GM10266 (cell line): ENCODE data around the gene SLC6A3.

Experiments
- DNase-seq: peaks from one replicate; pipeline ENCODE4 v3.0.0; 2012; ENCODE audit errors: extremely low spot score
- TF ChIP-seq, protein P1 (sequence below): IDR thresholded peaks from 2 replicates; pipeline ENCODE4 v1.5.1; 2012; ENCODE audit warnings: mild to moderate bottlenecking, low read depth; ENCODE audit not compliant: control insufficient read depth, insufficient read depth; ENCODE audit errors: missing control alignments

Gene SLC6A3

DNA sequence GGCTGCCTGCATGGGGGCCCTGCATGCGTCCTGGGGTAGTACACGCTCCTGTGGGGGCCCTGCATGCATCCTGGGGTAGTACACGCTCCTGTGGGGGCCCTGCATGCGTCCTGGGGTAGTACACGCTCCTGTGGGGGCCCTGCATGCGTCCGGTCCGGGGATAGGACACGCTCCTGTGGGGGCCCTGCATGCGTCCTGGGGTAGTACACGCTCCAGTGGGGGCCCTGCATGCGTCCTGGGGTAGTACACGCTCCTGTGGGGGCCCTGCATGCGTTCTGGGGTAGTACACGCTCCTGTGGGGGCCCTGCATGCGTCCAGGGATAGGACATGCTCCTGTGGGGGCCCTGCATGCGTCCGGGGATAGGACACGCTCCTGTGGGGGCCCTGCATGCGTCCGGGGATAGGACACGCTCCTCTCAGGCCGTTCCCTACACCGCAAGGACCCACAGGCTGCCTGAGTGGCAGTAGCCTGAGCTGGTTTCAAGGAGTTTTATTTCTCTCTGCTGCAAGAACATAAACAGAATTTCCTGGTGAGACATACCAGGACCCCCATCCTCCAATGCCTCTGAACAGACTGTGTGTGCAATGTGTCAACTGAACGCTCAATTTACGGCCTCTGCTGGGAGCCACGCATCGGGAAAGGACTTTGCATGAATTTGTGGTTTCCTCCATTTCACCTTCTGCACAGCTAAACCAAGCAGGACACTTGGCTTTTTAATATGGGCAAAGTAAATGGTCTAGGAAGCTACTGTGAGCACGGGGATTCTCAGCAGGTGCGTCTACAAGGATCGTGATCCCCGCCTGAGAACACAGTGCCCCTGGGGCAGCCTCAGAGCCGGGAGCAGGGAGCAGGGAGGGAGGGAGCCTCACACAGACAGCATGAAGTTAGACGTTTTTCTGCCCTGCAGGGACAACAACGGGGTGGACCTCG is 51.4 kb downstream of the SLC6A3 start:
- TF ChIP-seq, protein P1, sequence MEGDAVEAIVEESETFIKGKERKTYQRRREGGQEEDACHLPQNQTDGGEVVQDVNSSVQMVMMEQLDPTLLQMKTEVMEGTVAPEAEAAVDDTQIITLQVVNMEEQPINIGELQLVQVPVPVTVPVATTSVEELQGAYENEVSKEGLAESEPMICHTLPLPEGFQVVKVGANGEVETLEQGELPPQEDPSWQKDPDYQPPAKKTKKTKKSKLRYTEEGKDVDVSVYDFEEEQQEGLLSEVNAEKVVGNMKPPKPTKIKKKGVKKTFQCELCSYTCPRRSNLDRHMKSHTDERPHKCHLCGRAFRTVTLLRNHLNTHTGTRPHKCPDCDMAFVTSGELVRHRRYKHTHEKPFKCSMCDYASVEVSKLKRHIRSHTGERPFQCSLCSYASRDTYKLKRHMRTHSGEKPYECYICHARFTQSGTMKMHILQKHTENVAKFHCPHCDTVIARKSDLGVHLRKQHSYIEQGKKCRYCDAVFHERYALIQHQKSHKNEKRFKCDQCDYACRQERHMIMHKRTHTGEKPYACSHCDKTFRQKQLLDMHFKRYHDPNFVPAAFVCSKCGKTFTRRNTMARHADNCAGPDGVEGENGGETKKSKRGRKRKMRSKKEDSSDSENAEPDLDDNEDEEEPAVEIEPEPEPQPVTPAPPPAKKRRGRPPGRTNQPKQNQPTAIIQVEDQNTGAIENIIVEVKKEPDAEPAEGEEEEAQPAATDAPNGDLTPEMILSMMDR, result no peak

DNA sequence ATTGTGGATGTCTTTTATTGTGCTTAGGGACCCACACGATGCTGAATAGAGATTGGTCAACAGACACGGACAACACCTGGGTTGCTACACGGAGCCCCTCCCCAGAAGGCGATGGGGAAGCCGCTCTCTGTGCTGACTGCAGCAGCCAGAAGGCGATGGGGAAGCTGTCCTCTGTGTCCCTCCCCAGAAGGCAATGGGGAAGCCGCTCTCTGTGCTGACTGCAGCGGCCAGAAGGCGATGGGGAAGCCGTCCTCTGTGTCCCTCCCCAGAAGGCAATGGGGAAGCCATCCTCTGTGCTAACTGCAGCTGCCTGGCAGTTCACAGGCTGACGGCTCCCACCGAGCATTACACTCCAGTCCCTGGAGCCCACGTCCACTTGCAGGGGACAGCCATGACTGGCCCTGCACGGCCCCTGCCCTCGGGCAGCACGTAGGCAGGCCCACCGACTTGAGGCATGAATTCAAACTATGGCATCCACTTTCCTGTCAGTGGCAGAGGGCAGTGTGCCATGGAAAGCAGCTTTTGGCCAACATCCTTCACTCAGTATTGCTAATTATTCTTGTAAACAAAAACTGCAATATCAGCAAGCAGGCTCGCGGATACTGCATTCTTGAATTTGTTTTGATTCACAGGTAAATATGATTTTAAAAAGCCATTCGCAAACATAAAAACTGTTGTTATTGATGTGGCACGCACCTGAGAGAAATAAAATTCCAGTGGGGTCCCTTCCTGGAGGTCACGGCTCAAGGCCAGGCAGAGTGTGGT is 52.3 kb downstream of the SLC6A3 start:
- TF ChIP-seq, protein P1, result no peak
- DNase-seq, result no peak

More for the DNA sequence above, 51.4 kb downstream of the SLC6A3 start:
- DNase-seq, result no peak

DNA sequence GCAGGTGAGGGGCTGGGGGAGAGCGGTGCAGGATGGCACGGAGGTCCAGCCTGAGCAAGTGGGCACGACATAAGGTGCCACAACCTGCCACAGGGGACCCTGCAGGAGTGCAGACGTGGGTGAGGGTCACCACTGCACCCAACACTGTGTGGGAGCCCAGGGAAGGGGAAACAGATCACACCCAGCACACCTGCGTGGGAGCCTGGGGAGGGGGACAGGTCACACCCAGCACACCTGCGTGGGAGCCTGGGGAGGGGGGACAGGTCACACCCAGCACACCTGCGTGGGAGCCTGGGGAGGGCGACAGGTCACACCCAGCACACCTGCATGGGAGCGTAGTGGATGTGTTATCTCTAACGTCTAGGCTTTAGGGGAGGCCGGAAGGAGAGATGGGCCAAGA is 53.0 kb downstream of the SLC6A3 start:
- TF ChIP-seq, protein P1, result no peak
- no peak for DNase-seq

DNA sequence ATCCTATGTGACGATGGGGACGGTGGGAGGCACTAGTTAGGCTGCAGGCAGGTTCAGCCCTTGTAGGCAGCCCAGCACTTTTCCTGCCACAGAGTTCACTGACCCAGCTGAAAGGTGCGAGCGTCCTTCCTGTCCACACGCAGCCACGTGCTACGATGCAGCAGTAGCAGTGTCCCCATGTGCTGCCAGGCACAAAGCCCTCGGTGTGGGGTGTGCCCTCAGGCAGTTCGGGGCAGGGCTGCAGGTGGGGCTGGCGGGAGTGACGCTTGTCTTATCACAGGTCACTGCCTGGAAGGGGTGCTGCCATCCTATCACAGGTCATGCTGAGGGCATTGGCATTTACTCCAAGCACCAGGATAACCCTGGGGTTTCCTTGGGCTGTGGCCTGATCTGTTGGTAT is 53.5 kb downstream of the SLC6A3 start:
- TF ChIP-seq, protein P1, result no peak
- DNase-seq, result no peak

DNA sequence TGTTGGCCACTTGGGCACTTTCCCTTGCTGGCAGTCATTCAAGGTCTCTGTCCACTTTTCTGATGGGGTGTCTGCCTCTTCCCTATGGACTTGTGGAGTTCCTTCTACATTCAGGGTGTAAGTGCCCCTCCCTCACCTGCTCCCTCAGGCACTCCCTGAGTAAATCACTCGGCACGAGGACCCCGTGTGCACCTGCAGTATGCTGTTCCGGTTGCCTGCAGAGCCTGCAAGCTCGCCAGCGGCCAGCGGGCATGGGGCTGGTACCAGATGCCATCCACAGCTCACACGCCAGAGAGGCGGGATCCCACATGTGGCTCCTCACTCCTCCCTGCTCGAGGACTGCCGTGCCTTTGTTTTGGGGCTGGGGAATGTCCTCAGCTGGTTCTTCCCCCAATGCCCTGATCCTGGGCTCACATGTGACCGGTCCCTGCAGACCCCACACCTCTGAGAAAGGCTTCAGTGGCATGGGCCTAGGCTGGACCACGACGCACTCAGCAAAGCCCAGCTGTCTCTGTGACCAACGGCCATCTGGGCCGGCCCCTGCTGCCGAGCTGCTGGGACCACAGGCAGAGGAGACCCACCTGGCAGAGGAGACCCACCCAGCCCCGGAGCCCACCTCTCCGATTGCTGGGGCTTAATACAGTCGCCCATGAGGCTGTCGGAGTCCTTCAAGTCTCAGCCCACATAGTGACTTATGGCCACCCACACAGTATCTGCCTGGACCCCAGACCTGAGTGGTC is 54.2 kb downstream of the SLC6A3 start:
- TF ChIP-seq, protein P1, result no peak
- DNase-seq, result no peak

DNA sequence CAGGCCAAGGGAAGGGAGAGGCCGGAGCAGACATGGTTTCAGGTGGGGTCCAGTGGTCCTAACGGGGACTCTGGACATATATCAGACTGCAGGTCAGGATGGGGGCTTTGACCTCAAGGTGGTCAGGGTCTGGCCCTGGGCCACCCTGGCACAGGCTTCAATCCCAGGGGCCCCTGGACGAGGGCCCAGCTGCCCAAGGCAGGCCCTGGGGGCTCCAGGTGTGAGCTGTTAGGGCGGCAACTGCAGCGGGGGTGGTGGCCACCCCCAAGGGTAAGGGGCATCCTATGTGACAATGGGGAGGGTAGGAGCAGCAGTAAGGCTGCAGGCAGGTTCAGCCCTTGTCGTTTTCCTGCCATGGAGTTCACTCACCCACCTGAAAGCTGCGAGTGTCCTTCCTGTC is 54.9 kb downstream of the SLC6A3 start:
- TF ChIP-seq, protein P1, result no peak
- no peak for DNase-seq
